Esophagus muscularis mucosa (tissue), 4 donors: ENCODE measurements around the gene RAD51B. TPM values are rescaled to one million over a fixed set of nuclear protein-coding genes. Genes with fewer than 3 reads are reported as not detected.

Source experiments
- DNase-seq: peaks from one replicate; pipeline ENCODE4 v3.0.0-alpha.2; 2017; ENCODE audit errors: extremely low spot score
- H3K27ac ChIP-seq, 4 donors: fragments of 200-600 bp; sonication (generic); replicated peaks in 1 of 4; 1 replicate in 3 of 4; 2 replicates in 1 of 4; pipeline ENCODE4 v1.5.1; 2016 to 2019; ENCODE audit warnings: mild to moderate bottlenecking in 1 of 4
- H3K27me3 ChIP-seq, 4 donors: fragments of 200-600 bp; sonication (generic); one replicate each; pipeline versions ENCODE4 v1.5.1 to v1.6.0; 2016 to 2019
- H3K36me3 ChIP-seq, 4 donors: fragments of 200-600 bp; sonication (generic); one replicate each; pipeline ENCODE4 v1.5.1; 2016 to 2019
- H3K4me1 ChIP-seq, 4 donors: fragments of 200-600 bp; sonication (generic); one replicate each; pipeline ENCODE4 v1.5.1; 2016 to 2019
- H3K4me3 ChIP-seq, 4 donors: fragments of 200-600 bp; sonication (generic); 1 replicate in 2 of 4; 2 replicates in 2 of 4; pipeline ENCODE4 v1.5.1; 2016 to 2019; ENCODE audit warnings: mild to moderate bottlenecking in 4 of 4, moderate library complexity in 1 of 4
- H3K9me3 ChIP-seq, 4 donors: fragments of 200-600 bp; sonication (generic); 1 replicate in 3 of 4; 2 replicates in 1 of 4; pipeline ENCODE4 v1.5.1; 2016 to 2019
- CTCF ChIP-seq, 3 experiments: fragments of 200-600 bp in 2 of 3; fragments of 450-650 bp in 1 of 3; sonication (generic) in 2 of 3; IDR thresholded peaks; one replicate each; pipeline ENCODE4 v1.5.1; 2017 to 2019; ENCODE audit warnings: antibody characterized with exemption in 3 of 3, mild to moderate bottlenecking in 2 of 3, moderate library complexity in 1 of 3
- EP300 ChIP-seq: sonication (generic); formaldehyde crosslinking; IDR thresholded peaks from one replicate; pipeline ENCODE4 v1.6.1; 2017; ENCODE audit warnings: antibody characterized with exemption
- POLR2A ChIP-seq: fragments of 450-650 bp; IDR thresholded peaks from one replicate; pipeline ENCODE4 v1.6.1; 2017; ENCODE audit warnings: antibody characterized with exemption, moderate library complexity, mild to moderate bottlenecking, low read depth
- POLR2AphosphoS5 ChIP-seq, 2 donors: sonication (generic); formaldehyde crosslinking; IDR thresholded peaks; one replicate each; pipeline ENCODE4 v1.6.1; 2017; ENCODE audit warnings: antibody characterized with exemption in 2 of 2
- WGBS: methylation state at CpG from one replicate; pipeline ENCODE4 v1.1.5; 2018; 5-methylcytosine and 5-hydroxymethylcytosine counted together
- intact Hi-C: fragments of 100-400 bp; cut with DNase I; formaldehyde crosslinking; loops from one replicate; pipeline ENCODE4 v1.15.1; 2023
- total RNA-seq, 4 donors: library from RNA; depleted of rRNA; stranded (reverse); fragments of >200 nt; gene quantifications; one replicate each; pipeline versions ENCODE4 v1.1.0 to v1.2.1, GENCODE V29; 2016

RAD51B gene
- total RNA-seq, 4 donors from 2014 or later, result 2.8 to 11.1 (median 5.1) TPM

GRCh38 chr14:67950386-67950785 lies 130.8 kb downstream of the RAD51B start:
- intact Hi-C loops, result loop anchor here (10.0 kb wide), 1 partner anchor 194 kb away; no protein-coding TSS in a partner anchor
- DNase-seq, result no peak
- Histone ChIP-seq H3K9me3 (peaks cover 0 to 9% (median 8%) of the 10 kb centered on the region in 4 donors), H3K36me3 (no peaks in the 10 kb centered on the region), H3K27me3 (no peaks in the 10 kb centered on the region), H3K27ac (no peak overlapping the region), H3K4me1 (peaks cover 0 to 6% (median 2%) of the 10 kb centered on the region in 4 donors), H3K4me3 (no peak overlapping the region)
- 79% methylated on average over 1 of the region's 1 CpG for WGBS
- TF ChIP-seq POLR2AphosphoS5 (IDR thresholded peaks at IDR 0.05) (no peak), CTCF (IDR thresholded peaks at IDR 0.05) (no peak), EP300 (no peak), POLR2A (no peak)

- H3K36me3 ChIP-seq, result no peaks in the 10 kb centered on the region
- H3K4me3 ChIP-seq, result no peak overlapping the region
- no peak overlapping the region for H3K27ac ChIP-seq
- TF ChIP-seq POLR2AphosphoS5 (IDR thresholded peaks at IDR 0.05), result no peak
- no peak for TF ChIP-seq CTCF (IDR thresholded peaks at IDR 0.05)
- no peak for TF ChIP-seq EP300
- TF ChIP-seq POLR2A, result no peak
- 79% methylated on average over 2 of the region's 2 CpGs for WGBS
- intact Hi-C loops, result loop anchor here (10.0 kb wide), 1 partner anchor 193 kb away; no protein-coding TSS in a partner anchor
- peaks cover 0 to 9% (median 8%) of the 10 kb centered on the region in 4 donors for H3K9me3 ChIP-seq
- peaks cover 0 to 6% (median 2%) of the 10 kb centered on the region in 4 donors for H3K4me1 ChIP-seq
- no peaks in the 10 kb centered on the region for H3K27me3 ChIP-seq
- no peak for DNase-seq
Observed at GRCh38 chr14:67951529-67952135, 132.1 kb downstream of the RAD51B start.

DNA sequence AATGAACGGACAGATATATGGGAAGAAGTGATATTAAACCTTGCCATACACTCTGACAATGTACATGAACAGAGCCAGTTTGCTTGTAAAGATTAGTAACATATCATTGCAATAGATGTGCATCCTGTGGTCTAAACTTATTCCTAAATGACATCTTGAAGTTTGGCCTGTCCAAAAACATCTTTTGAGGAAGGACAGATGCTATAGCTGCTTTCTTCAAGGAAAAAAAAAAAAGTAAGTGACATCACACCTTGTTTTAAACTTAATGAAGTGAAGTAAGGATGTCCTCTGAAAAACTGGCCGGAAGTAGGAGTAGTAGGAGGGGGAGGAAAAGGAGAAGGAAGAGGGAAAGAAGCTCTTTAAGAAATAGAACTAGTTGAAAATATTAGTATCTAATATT lies 132.8 kb downstream of the RAD51B start:
- no peaks in the 10 kb centered on the region for H3K36me3 ChIP-seq
- no peak for DNase-seq
- peaks cover 0 to 5% (median under 1%) of the 10 kb centered on the region in 4 donors for H3K4me1 ChIP-seq
- TF ChIP-seq CTCF (IDR thresholded peaks at IDR 0.05), result no peak
- no peak for TF ChIP-seq POLR2AphosphoS5 (IDR thresholded peaks at IDR 0.05)
- no peak for TF ChIP-seq EP300
- no peak for TF ChIP-seq POLR2A
- H3K4me3 ChIP-seq, result no peak overlapping the region
- no peaks in the 10 kb centered on the region for H3K27me3 ChIP-seq
- intact Hi-C loops, result loop anchor here (10.0 kb wide), 1 partner anchor 192 kb away; no protein-coding TSS in a partner anchor
- WGBS, result 84% methylated on average over 2 of the region's 2 CpGs
- H3K27ac ChIP-seq, result no peak overlapping the region
- H3K9me3 ChIP-seq, result peaks cover 0 to 9% (median 8%) of the 10 kb centered on the region in 4 donors

- Histone ChIP-seq H3K4me1 (peaks cover 0 to 5% (median 0%) of the 10 kb centered on the region in 4 donors), H3K4me3 (no peak overlapping the region), H3K9me3 (peaks cover 0 to 9% (median 8%) of the 10 kb centered on the region in 4 donors), H3K27ac (no peak overlapping the region), H3K36me3 (no peaks in the 10 kb centered on the region), H3K27me3 (no peaks in the 10 kb centered on the region)
- no peak for TF ChIP-seq POLR2A
- TF ChIP-seq POLR2AphosphoS5 (IDR thresholded peaks at IDR 0.05), result no peak
- TF ChIP-seq CTCF (IDR thresholded peaks at IDR 0.05), result no peak
- TF ChIP-seq EP300, result no peak
- DNase-seq, result no peak
- intact Hi-C loops, result loop anchor here (10.0 kb wide), 1 partner anchor 192 kb away; no protein-coding TSS in a partner anchor
Observed at GRCh38 chr14:67952786-67953185, 133.2 kb downstream of the RAD51B start.
